Smooth muscle cell of the umbilical artery (primary cell): ENCODE data around the gene ALG10. TPM values are rescaled to one million over a fixed set of nuclear protein-coding genes. Genes with fewer than 3 reads are reported as not detected.

Experiments used
- total RNA-seq: library from RNA; depleted of rRNA; stranded (reverse); fragments of >200 nt; gene quantifications from 2 replicates; pipeline ENCODE4 v1.2.3, GENCODE V29; 2014

ALG10 gene
- total RNA-seq = 4.5 and 4.7 TPM in 2 replicates

GRCh38 chr12:34022079-34022830 lies at the start of gene ALG10:
ALG10 (plus strand) TSS chr12:34022496; CDS start chr12:34022600, 104 bp downstream.

